NCI-H2171 treated with DMSO at 0.1 percent for 48 hours (cell line): ENCODE data around the gene PRKG1.
"Not testable (repeated sequence)": the region's sequence is repeated elsewhere in the genome, so short reads cannot be mapped to it uniquely, and the experiment has no call there.

Source experiments
- DNase-seq: peaks from one replicate; lab custom pipeline; 2025; lab: John Stamatoyannopoulos, UW

PRKG1 gene

GRCh38 chr10:51321980-51322379, 247.7 kb downstream of the PRKG1 start:
- no peak for DNase-seq

- DNase-seq = no peak
These were observed 251.4 kb downstream of the PRKG1 start for GRCh38 chr10:51325649-51326048.

GRCh38 chr10:51326174-51326573, 251.9 kb downstream of the PRKG1 start:
- no peak for DNase-seq

GRCh38 chr10:51327432-51327831, 253.1 kb downstream of the PRKG1 start:
- DNase-seq = no peak

GRCh38 chr10:51340366-51340765, 266.1 kb downstream of the PRKG1 start:
- no peak for DNase-seq

- DNase-seq = no peak
These were observed 266.7 kb downstream of the PRKG1 start for GRCh38 chr10:51340845-51341610.

GRCh38 chr10:51341745-51342144, 267.5 kb downstream of the PRKG1 start:
- not testable (repeated sequence) for DNase-seq

GRCh38 chr10:51342381-51342780, 268.1 kb downstream of the PRKG1 start:
- DNase-seq = no peak

- DNase-seq = no peak
These were observed 269.1 kb downstream of the PRKG1 start for GRCh38 chr10:51343391-51343790.

- no peak for DNase-seq
These were observed 270.1 kb downstream of the PRKG1 start for GRCh38 chr10:51344371-51344770.

- DNase-seq = no peak
These were observed 274.3 kb downstream of the PRKG1 start for GRCh38 chr10:51348622-51349021.

- DNase-seq = no peak
These were observed 282.9 kb downstream of the PRKG1 start for GRCh38 chr10:51357170-51357569.

GRCh38 chr10:51358227-51358626, 283.9 kb downstream of the PRKG1 start:
- no peak for DNase-seq

GRCh38 chr10:51363415-51363814, 289.1 kb downstream of the PRKG1 start:
- DNase-seq = no peak

- no peak for DNase-seq
These were observed 290.4 kb downstream of the PRKG1 start for GRCh38 chr10:51364674-51365073.

- no peak for DNase-seq
These were observed 291.8 kb downstream of the PRKG1 start for GRCh38 chr10:51366044-51366443.

- no peak for DNase-seq
These were observed 292.8 kb downstream of the PRKG1 start for GRCh38 chr10:51367127-51367526.

GRCh38 chr10:51367694-51368093, 293.4 kb downstream of the PRKG1 start:
- no peak for DNase-seq

- no peak for DNase-seq
These were observed 294.7 kb downstream of the PRKG1 start for GRCh38 chr10:51368943-51369342.

GRCh38 chr10:51369903-51370302, 295.6 kb downstream of the PRKG1 start:
- DNase-seq = no peak

GRCh38 chr10:51371743-51372142, 297.5 kb downstream of the PRKG1 start:
- no peak for DNase-seq

GRCh38 chr10:51375790-51376189, 301.5 kb downstream of the PRKG1 start:
- DNase-seq = no peak

- DNase-seq = no peak
These were observed 303.0 kb downstream of the PRKG1 start for GRCh38 chr10:51377070-51377931.
